HG03060 (cell line): Measurements from ENCODE around the gene ST3GAL5.

Experiments used
- ATAC-seq: cut with Tn5 transposase; IDR thresholded peaks from one replicate; pipeline ENCODE4 v1.9.1; 2021; ENCODE audit warnings: low read depth, moderate number of reproducible peaks; ENCODE audit not compliant: unreplicated experiment

The ST3GAL5 gene

GRCh38 chr2:85867556-85868292, 21.1 kb downstream of the ST3GAL5 start:
- no peak for ATAC-seq

DNA sequence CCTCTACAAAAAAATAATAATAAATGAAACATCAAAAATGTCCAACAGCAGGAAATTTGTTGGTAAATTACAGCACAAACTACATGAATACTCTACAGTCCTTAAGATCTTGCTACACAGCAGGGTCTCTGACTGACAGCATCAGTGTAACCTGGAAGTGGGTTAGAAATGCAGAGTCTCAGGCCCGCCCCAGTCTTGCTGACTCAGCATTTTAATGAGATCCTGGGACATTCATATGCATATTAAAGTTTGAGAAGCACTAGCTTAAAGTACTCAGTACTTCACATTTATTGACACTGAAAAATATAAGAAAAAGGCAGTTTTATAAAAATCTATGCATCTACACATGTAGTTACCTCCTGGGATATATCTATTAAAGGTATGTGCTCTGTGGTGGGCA, 21.7 kb downstream of the ST3GAL5 start:
- ATAC-seq, result no peak

- ATAC-seq, result no peak
Measured at GRCh38 chr2:85866165-85866659, 22.6 kb downstream of the ST3GAL5 start.

GRCh38 chr2:85865539-85866164, 23.1 kb downstream of the ST3GAL5 start:
- peak; percentile 52 for ATAC-seq

DNA sequence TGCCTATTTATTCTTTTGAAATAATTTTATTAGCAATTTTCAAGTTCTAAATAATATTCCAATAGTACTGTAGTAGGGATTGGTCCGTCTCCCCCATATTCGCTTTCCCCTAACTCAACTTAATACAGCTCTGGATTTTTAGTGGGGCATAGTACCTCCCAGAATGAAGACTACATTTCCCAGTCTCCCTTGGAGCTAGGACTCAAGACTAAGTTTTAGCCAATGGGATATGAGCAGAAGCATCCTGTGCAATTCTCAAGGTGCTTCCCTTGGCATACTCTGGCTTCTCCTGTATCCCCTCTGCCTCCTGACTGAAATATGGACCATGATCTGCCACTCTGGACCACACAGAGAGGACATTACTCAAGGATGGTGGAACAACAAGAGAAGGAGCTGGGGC, 24.1 kb downstream of the ST3GAL5 start:
- no peak for ATAC-seq

DNA sequence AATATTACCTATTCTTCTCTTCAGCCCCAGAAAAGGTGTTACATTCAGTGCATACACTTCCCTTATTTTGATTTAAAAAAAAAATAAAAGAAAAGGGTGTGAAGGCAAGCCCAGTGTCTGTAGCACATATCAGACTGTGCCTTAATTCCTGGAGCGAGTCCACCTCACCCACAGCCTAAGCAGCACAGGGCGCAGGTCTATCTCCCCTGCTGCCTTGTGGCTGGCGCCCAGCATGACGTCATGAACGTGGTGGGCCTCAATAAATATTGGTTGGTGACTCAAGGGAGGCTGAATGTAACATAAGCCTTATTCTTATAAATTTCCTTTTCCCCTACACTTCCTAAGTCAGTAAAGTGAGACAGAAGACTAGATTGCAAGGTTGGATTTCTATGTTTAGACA, 26.4 kb downstream of the ST3GAL5 start:
- no peak for ATAC-seq

- no peak for ATAC-seq
Measured at GRCh38 chr2:85861650-85862049, 27.1 kb downstream of the ST3GAL5 start.

GRCh38 chr2:85861180-85861579, 27.6 kb downstream of the ST3GAL5 start:
- no peak for ATAC-seq

GRCh38 chr2:85858841-85859240, 29.9 kb downstream of the ST3GAL5 start:
- ATAC-seq, result no peak

DNA sequence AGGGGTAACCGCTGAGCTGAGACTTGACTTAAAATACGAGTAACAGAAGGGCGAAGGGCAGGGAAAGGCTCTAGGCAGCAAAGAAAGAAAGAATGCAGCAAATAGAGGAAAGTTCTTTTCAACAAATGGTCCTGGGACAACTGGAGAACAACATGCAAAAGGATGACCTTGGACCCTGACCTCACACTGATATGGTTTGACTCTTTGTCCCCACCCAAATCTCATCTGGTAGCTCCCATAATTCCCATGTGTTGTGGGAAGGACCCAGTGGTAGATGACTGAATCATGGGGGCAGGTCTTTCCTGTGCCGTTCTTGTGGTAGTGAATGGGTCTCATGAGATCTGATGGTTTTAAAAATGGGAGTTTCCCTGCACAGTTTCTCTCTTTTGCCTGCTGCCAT, 33.9 kb downstream of the ST3GAL5 start:
- ATAC-seq, result no peak

GRCh38 chr2:85854166-85854509, 34.7 kb downstream of the ST3GAL5 start:
- ATAC-seq, result no peak

- ATAC-seq, result peak; percentile 34
Measured at GRCh38 chr2:85853499-85854165, 35.2 kb downstream of the ST3GAL5 start.

DNA sequence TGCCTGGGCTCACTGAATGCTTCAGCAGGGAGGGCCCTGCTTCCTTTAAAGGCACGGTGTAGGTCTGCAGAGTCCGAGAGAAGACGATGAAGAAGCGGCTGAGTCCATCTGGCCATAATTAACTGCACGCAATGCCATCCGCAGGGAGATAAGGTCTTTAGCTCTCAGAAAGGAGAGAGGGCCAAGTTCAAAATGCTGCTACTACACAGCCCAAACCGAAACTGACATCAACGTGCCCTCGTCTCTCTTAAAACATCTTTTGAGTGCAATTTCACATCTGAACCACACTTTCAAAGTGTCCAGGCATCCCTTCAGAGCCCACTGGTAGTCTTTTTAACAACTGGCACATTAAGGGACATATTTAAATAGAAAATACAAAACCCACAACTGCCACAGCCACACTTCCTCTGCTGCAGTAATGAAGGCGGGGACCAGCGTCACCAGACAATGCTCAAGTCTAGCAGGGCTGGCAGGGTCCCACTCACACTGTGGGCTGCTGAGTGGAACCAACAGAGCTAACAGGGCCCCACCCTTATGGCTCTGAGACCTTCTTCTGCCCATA, 35.8 kb downstream of the ST3GAL5 start:
- ATAC-seq, result peak; percentile 68

- no peak for ATAC-seq
Measured at GRCh38 chr2:85852152-85852840, 36.5 kb downstream of the ST3GAL5 start.

GRCh38 chr2:85851253-85852151, 37.3 kb downstream of the ST3GAL5 start:
- no peak for ATAC-seq

- no peak for ATAC-seq
Measured at GRCh38 chr2:85850451-85850850, 38.3 kb downstream of the ST3GAL5 start.

DNA sequence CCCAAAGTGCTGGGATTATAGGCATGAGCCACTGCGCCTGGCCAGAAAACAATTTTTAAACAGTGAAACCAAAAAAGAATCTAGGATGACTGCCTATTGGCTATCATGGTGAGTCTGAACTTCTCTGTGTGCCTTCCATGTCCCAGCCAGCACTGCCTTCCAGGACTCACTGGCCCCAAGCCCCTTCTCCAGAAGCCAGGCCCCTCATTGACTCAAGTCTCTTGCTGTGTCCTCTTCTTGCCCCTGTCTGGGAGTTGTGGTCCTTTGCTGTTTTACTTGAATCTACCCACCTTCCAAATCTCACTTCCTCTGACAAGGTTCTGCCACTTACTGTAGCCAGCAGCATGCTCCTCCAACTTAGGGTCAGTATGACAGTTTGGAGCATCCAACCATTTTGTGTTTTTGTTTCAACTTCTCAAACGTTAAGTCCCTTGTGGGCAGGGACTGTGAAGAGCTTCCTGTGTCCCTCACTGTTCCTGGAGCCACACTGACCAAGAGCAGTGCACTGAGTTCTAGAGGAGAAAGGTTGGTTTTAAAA, 41.7 kb downstream of the ST3GAL5 start:
- ATAC-seq, result no peak

GRCh38 chr2:85846411-85846810, 42.4 kb downstream of the ST3GAL5 start:
- ATAC-seq, result no peak

GRCh38 chr2:85844486-85844885, 44.3 kb downstream of the ST3GAL5 start:
- no peak for ATAC-seq

DNA sequence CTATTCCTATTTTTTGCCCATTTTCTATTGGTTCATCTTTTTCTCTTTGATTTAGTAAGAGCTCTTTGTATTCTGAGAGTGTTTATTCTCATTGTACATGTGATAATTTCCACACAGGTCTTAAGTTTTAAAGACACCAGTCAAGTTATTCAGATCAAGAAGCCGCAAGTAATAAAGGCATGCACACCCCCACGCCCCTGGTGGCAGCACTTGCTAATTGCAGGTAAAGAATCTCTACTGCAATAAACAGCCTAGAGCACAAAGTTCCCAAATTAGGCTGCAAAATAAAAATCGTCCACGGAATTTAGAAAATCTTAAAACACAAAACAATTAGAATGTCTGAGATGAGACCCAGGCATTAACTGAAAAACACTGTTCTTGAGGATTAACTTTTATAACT, 45.2 kb downstream of the ST3GAL5 start:
- no peak for ATAC-seq
